Right lobe of liver (tissue), 4 donors: ENCODE data around the gene RELB.

Experiments used
- CTCF ChIP-seq, 4 donors: fragments of 200-600 bp in 3 of 4; fragments of 450-650 bp in 1 of 4; IDR thresholded peaks; one replicate each; pipeline versions ENCODE4 v1.5.1 to v1.8.0; 2016 to 2022; ENCODE audit warnings: antibody characterized with exemption in 4 of 4, mild to moderate bottlenecking in 2 of 4
- POLR2A ChIP-seq: fragments of 450-650 bp; IDR thresholded peaks from one replicate; pipeline ENCODE4 v1.6.1; 2017; ENCODE audit warnings: antibody characterized with exemption, mild to moderate bottlenecking
- donor health status: DM: no; HTN: no; CAD: no.
- donor health status: DM: no; HTN: no; CAD: no.
- donor health status: DM: no; HTN: yes; CAD: no.

- TF ChIP-seq POLR2A (no peak), CTCF (IDR thresholded peaks at IDR 0.05) (no peak)
Measured at GRCh38 chr19:44985445-44985844, 15.8 kb upstream of the RELB start.
